GM12878 (cell line): ENCODE results near the gene CRAMP1. TPM values are rescaled to one million over a fixed set of nuclear protein-coding genes. Genes with fewer than 3 reads are reported as not detected.

Experiments used
- ATAC-seq: fragments of 200-7000 bp; cut with Tn5 transposase; 3 replicates; pipeline ENCODE4 v1.9.1; 2020; ENCODE audit warnings: mild to moderate bottlenecking, moderate library complexity
- BruUV-seq: library from RNA; stranded (reverse); fragments of 400-500 nt; replicated peaks from 2 replicates; lab custom pipeline; 2021; lab: Mats Ljungman, UMichigan
- CTCF ChIA-PET: fragments of 300-600 bp; sonication (Branson Sonifier 250); formaldehyde crosslinking; extraction: SDS; loops from one replicate; lab custom pipeline; 2021; ENCODE audit warnings: inconsistent platforms; lab: Yijun Ruan, JAX
- POLR2A ChIA-PET: fragments of 350-600 bp; formaldehyde crosslinking; extraction: SDS; loops from one replicate; lab custom pipeline; 2021; ENCODE audit warnings: inconsistent platforms; lab: Charles Lee
- RAD21 ChIA-PET: fragments of 300-600 bp; sonication (Branson Sonifier 250); formaldehyde crosslinking; loops from one replicate; lab custom pipeline; 2023; ENCODE audit warnings: antibody characterized with exemption; ENCODE audit not compliant: unreplicated experiment; lab: Charles Lee
- SMC1A ChIA-PET: fragments of 300-600 bp; sonication (Branson Sonifier 250); formaldehyde crosslinking; loops from one replicate; lab custom pipeline; 2023; ENCODE audit not compliant: unreplicated experiment, uncharacterized antibody; lab: Charles Lee
- DNase-seq: peaks from one replicate; pipeline ENCODE4 v3.0.0-alpha.2; 2011; ENCODE audit warnings: low read depth, low spot score
- FAIRE-seq: peaks from 3 replicates; lab custom pipeline; 2011; peaks lifted over from hg19 to GRCh38; lab: Jason Lieb, UNC
- H2AFZ ChIP-seq: 2 replicates; pipeline ENCODE4 v1.6.0; 2011; ENCODE audit warnings: low read depth, low read length, control low read depth; ENCODE audit not compliant: control insufficient read depth
- H3K27ac ChIP-seq: 2 replicates; pipeline ENCODE4 v1.5.1; 2011; ENCODE audit warnings: control low read depth; ENCODE audit not compliant: control insufficient read depth, insufficient read depth
- H3K27me3 ChIP-seq, 2 experiments: replicated peaks in 1 of 2; 2 replicates each; pipeline versions ENCODE4 v1.6.0 to v1.6.1; 2011; ENCODE audit warnings: low read length in 1 of 2; ENCODE audit not compliant: control insufficient read depth in 2 of 2, insufficient read depth in 2 of 2
- H3K36me3 ChIP-seq, 2 experiments: 2 replicates each; pipeline ENCODE4 v1.5.1; 2011; ENCODE audit warnings: low read length in 1 of 2; ENCODE audit not compliant: control insufficient read depth in 2 of 2, insufficient read depth in 2 of 2
- H3K4me1 ChIP-seq: 2 replicates; pipeline ENCODE4 v1.6.1; 2011; ENCODE audit warnings: mild to moderate bottlenecking, low read length, moderate library complexity, mixed read lengths; ENCODE audit not compliant: control insufficient read depth, insufficient read depth
- H3K4me2 ChIP-seq: 2 replicates; pipeline ENCODE4 v1.6.0; 2011; ENCODE audit warnings: control low read depth; ENCODE audit not compliant: control insufficient read depth, insufficient read depth
- H3K4me3 ChIP-seq: fragments of 200-600 bp; sonication (generic); 2 replicates; pipeline ENCODE4 v1.5.1; 2016
- H3K79me2 ChIP-seq: 2 replicates; pipeline ENCODE4 v1.6.0; 2011; ENCODE audit warnings: low read length; ENCODE audit not compliant: control insufficient read depth, insufficient read depth
- H3K9ac ChIP-seq: 2 replicates; pipeline ENCODE4 v1.8.0; 2011; ENCODE audit warnings: low read length, control low read depth, mixed read lengths; ENCODE audit not compliant: control insufficient read depth, insufficient read depth
- H3K9me3 ChIP-seq: replicated peaks from 3 replicates; pipeline ENCODE4 v1.5.1; 2011; ENCODE audit warnings: mild to moderate bottlenecking, low read length; ENCODE audit not compliant: control insufficient read depth, insufficient read depth
- H4K20me1 ChIP-seq: 2 replicates; pipeline ENCODE4 v1.6.0; 2011; ENCODE audit not compliant: control insufficient read depth, insufficient read depth
- ASH2L ChIP-seq: fragments of 300-600, 200-600 bp; sonication (generic); IDR thresholded peaks from 2 replicates; pipeline ENCODE4 v1.6.1; 2017; ENCODE audit warnings: low read depth, mild to moderate bottlenecking, borderline replicate concordance
- EED ChIP-seq: sonication (generic); IDR thresholded peaks from 2 replicates; pipeline ENCODE4 v1.6.1; 2016; ENCODE audit warnings: antibody characterized with exemption, low read depth
- HDAC6 ChIP-seq: fragments of 200-600 bp; sonication (generic); IDR thresholded peaks from one replicate; pipeline ENCODE4 v1.8.0; 2017; ENCODE audit warnings: antibody characterized with exemption; ENCODE audit not compliant: unreplicated experiment
- MEF2B ChIP-seq: fragments of 450-650 bp; IDR thresholded peaks from 2 replicates; pipeline ENCODE4 v1.6.1; 2018; ENCODE audit warnings: mild to moderate bottlenecking, moderate library complexity; ENCODE audit not compliant: partially characterized antibody, poor library complexity, severe bottlenecking
- RFX5 ChIP-seq: IDR thresholded peaks from 2 replicates; pipeline ENCODE4 v1.6.1; 2011; ENCODE audit warnings: low read depth, low read length, improper control_type of control experiment
- STAT1 ChIP-seq: fragments of 450-650 bp; conservative IDR thresholded peaks from 2 replicates; pipeline ENCODE4 v1.6.1; 2014; ENCODE audit warnings: antibody characterized with exemption, mild to moderate bottlenecking
- ZNF622 ChIP-seq: fragments of 450-650 bp; IDR thresholded peaks from 2 replicates; pipeline ENCODE4 v1.6.1; 2017; ENCODE audit warnings: mild to moderate bottlenecking, inconsistent platforms
- WGBS: methylation state at CpG from one replicate; pipeline ENCODE4 v1.1.6; 2016; ENCODE audit warnings: low lambda C conversion rate; ENCODE audit not compliant: insufficient replicate concordance, insufficient coverage; ENCODE audit errors: missing lambda C conversion rate; 5-methylcytosine and 5-hydroxymethylcytosine counted together
- in situ Hi-C: fragments of 300-500 bp; cut with MboI; formaldehyde crosslinking; loops from 9 replicates; pipeline ENCODE4 v1.14.3; 2018; ENCODE audit warnings: mixed read lengths
- intact Hi-C: fragments of 100-400 bp; cut with micrococcal nuclease; formaldehyde crosslinking; loops from one replicate; pipeline ENCODE4 v1.14.2; 2022; ENCODE audit not compliant: unreplicated experiment
- polyA plus RNA-seq, 11 experiments: library from polyadenylated mRNA; depleted of rRNA in 4 of 11; unstranded in 6 of 11; stranded (reverse) in 5 of 11; fragments of >200 nt; fragmentation: Nextera tagmentation in 4 of 11; fragmentation: Illumina TruSeq in 1 of 11; extraction: Ambion mirVana in 4 of 11; extraction: Trizol in 1 of 11; gene quantifications; 1 replicate in 1 of 11; 2 replicates in 10 of 11; pipeline versions ENCODE4 v1.2.1 to v1.2.3, GENCODE V29; 2011 to 2016; ENCODE audit warnings: inconsistent platforms in 2 of 11, missing spikeins in 2 of 11, low read depth in 1 of 11
- total RNA-seq, 4 experiments: library from RNA; depleted of rRNA in 3 of 4; stranded (reverse); fragments of >200 nt in 3 of 4; fragmentation: Illumina TruSeq in 1 of 4; extraction: Trizol in 1 of 4; gene quantifications; 2 replicates each; pipeline versions ENCODE4 v1.2.1 to v1.2.3, GENCODE V29; 2013 to 2021
- TF ChIP-seq, protein P1 (sequence below): IDR thresholded peaks from 2 replicates; pipeline ENCODE4 v1.6.1; 2011; ENCODE audit warnings: mild to moderate bottlenecking, low read depth, low read length, moderate library complexity; ENCODE audit not compliant: insufficient replicate concordance

CRAMP1 gene
- total and polyA plus RNA-seq, 10 of the 15 experiments (the other 5 are each of a cell fraction or from before 2014, with no cell fraction given), result 0.37 to 9.8 (median 3.9) TPM

DNA sequence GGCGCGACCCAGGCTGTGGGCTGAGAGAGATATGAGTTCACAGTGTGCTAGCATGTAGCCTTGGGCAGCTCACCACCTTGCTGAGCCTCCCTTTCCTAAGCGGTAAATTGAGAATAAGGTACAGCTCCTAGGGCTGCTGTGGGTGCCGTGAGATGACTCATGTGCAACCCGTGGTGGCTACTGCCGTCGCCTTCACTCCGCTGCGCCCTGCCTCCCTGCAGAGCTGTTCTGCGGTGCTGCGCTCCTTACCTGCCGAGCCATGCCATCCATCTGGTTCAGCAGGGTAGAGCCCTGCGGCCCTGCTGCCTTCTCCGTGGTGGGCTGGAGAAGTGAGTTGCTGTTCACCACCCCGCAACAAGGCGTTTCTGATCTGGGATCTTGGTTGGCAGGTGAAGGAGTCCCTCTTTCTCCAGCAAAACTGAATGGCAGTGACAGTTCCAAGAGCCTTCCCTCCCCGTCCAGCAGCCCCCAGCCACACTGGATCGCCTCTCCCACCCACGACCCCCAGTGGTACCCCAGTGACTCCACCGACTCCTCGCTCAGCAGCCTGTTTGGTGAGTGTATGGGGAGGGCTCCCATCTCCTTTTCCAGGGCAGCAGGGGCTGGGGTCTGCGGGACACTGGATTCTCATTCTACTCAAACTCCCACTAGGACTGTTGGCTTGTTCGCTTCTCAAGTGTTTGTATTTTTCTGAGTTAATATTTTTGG is 56.6 kb downstream of the CRAMP1 start (continued):
- TF ChIP-seq, protein P1, sequence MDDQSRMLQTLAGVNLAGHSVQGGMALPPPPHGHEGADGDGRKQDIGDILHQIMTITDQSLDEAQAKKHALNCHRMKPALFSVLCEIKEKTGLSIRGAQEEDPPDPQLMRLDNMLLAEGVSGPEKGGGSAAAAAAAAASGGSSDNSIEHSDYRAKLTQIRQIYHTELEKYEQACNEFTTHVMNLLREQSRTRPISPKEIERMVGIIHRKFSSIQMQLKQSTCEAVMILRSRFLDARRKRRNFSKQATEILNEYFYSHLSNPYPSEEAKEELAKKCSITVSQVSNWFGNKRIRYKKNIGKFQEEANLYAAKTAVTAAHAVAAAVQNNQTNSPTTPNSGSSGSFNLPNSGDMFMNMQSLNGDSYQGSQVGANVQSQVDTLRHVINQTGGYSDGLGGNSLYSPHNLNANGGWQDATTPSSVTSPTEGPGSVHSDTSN, result no peak
- TF ChIP-seq STAT1 (no peak), ZNF622 (no peak), RFX5 (no peak), HDAC6 (no peak)

DNA sequence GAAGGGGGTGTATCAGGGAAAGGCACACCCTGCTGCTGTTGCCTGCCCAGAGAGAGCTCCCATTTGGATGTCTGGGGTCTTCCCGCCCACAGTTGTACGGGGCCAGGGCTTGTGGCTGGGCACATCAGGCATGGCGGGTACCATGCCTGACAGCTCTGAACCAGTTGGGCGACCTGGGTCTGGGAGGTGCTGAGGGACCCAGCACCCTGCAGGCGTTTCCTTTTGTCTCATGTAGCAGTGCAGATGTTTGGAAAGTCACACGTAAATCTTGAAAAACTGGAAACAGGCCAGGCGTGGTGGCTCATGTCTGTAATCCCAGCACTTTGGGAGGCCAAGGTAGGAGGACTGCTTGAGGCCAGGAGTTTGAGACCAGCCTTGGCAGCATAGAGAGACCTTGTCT is 57.5 kb downstream of the CRAMP1 start:
- H2AFZ ChIP-seq, result no peak overlapping the region
- DNase-seq (no peak), FAIRE-seq (no peak), ATAC-seq (no peak)
- H3K27ac ChIP-seq, result no peak overlapping the region
- no peak overlapping the region for H3K4me3 ChIP-seq
- H3K36me3 ChIP-seq, result peaks cover 8 to 35% of the 10 kb centered on the region in 2 experiments; a peak in 3 of 4 replicates
- no TSS peak for BruUV-seq
- ChIA-PET CTCF (no interaction called here), SMC1A (no interaction called here), POLR2A (no interaction called here), RAD21 (no interaction called here)
- H3K27me3 ChIP-seq, result no peaks in the 10 kb centered on the region
- in situ Hi-C loops, result no loop called here
- no peak overlapping the region for H3K9ac ChIP-seq
- H3K79me2 ChIP-seq, result no peaks in the 10 kb centered on the region
- 87% methylated on average over 7 of the region's 7 CpGs for WGBS
- no peaks in the 10 kb centered on the region for H3K4me1 ChIP-seq
- H4K20me1 ChIP-seq, result no peaks in the 10 kb centered on the region
- no peaks in the 10 kb centered on the region for H3K9me3 ChIP-seq
- TF ChIP-seq EED (no peak), MEF2B (no peak), ASH2L (no peak)
- no peak overlapping the region for H3K4me2 ChIP-seq
- intact Hi-C loops, result no loop called here
